Measurements from ENCODE around the gene ARNT2.
"Not testable (repeated sequence)": the region's sequence is repeated elsewhere in the genome, so short reads cannot be mapped to it uniquely, and the experiment has no call there.

The ARNT2 gene

GRCh38 chr15:80507638-80508316 is 103.6 kb downstream of the ARNT2 start:
- ATAC-seq (replicated peaks; ENCODE audit: extremely low read depth, poor library complexity, severe bottlenecking) (no peak), DNase-seq (ENCODE audit: low spot score in 2 of 2) (no peak)
- no peak overlapping the region for H3K4me3 Mint-ChIP-seq
- no peak overlapping the region for H3K27ac Mint-ChIP-seq (ENCODE audit: low read depth)
- no peaks in the 10 kb centered on the region for H3K4me1 Mint-ChIP-seq
- peaks cover 16% of the 10 kb centered on the region for H3K27me3 Mint-ChIP-seq
- no peaks in the 10 kb centered on the region for H3K9me3 Mint-ChIP-seq
- no peaks in the 10 kb centered on the region for H3K36me3 Mint-ChIP-seq (ENCODE audit: insufficient read depth)

DNA sequence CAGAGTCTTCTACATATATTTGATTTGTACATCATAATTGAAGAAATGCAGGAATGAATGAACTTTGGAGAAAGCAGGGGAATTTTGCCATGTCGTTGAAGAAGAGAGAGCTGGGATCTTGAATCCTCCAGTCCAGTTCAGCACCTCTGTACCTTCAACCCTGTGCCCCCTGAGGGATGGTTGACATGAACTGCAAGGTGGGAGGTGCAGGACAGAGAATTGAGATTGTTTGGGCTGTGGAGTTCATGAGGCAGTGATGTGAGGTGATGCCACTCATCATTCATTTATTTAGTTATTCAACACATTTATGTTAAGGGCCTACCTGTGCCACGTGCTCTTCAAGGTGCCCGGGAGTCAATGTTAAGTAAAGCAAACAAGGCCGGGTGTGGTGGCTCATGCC is 104.6 kb downstream of the ARNT2 start:
- DNase-seq (ENCODE audit: low spot score in 2 of 2) (no peak), ATAC-seq (replicated peaks; ENCODE audit: extremely low read depth, poor library complexity, severe bottlenecking) (no peak)
- H3K4me3 Mint-ChIP-seq: no peak overlapping the region
- H3K27me3 Mint-ChIP-seq: peaks cover 13% of the 10 kb centered on the region
- H3K36me3 Mint-ChIP-seq (ENCODE audit: insufficient read depth): no peaks in the 10 kb centered on the region
- no peaks in the 10 kb centered on the region for H3K9me3 Mint-ChIP-seq
- H3K4me1 Mint-ChIP-seq: no peaks in the 10 kb centered on the region
- no peak overlapping the region for H3K27ac Mint-ChIP-seq (ENCODE audit: low read depth)

- Mint-ChIP-seq H3K27me3 (peaks cover 13% of the 10 kb centered on the region), H3K36me3 (ENCODE audit: insufficient read depth) (no peaks in the 10 kb centered on the region), H3K27ac (ENCODE audit: low read depth) (no peak overlapping the region), H3K9me3 (no peaks in the 10 kb centered on the region), H3K4me3 (no peak overlapping the region), H3K4me1 (no peaks in the 10 kb centered on the region)
- no peak for DNase-seq (ENCODE audit: low spot score in 2 of 2)
- no peak for ATAC-seq (replicated peaks; ENCODE audit: extremely low read depth, poor library complexity, severe bottlenecking)
Observed at GRCh38 chr15:80509800-80510199, 105.6 kb downstream of the ARNT2 start.

GRCh38 chr15:80510985-80511384 is 106.8 kb downstream of the ARNT2 start:
- peaks cover 13% of the 10 kb centered on the region for H3K27me3 Mint-ChIP-seq
- ATAC-seq (replicated peaks; ENCODE audit: extremely low read depth, poor library complexity, severe bottlenecking); DNase-seq (ENCODE audit: low spot score in 2 of 2); H3K4me1 Mint-ChIP-seq; H3K27ac Mint-ChIP-seq (ENCODE audit: low read depth); H3K4me3 Mint-ChIP-seq; H3K9me3 Mint-ChIP-seq; H3K36me3 Mint-ChIP-seq (ENCODE audit: insufficient read depth): not testable (repeated sequence)

DNA sequence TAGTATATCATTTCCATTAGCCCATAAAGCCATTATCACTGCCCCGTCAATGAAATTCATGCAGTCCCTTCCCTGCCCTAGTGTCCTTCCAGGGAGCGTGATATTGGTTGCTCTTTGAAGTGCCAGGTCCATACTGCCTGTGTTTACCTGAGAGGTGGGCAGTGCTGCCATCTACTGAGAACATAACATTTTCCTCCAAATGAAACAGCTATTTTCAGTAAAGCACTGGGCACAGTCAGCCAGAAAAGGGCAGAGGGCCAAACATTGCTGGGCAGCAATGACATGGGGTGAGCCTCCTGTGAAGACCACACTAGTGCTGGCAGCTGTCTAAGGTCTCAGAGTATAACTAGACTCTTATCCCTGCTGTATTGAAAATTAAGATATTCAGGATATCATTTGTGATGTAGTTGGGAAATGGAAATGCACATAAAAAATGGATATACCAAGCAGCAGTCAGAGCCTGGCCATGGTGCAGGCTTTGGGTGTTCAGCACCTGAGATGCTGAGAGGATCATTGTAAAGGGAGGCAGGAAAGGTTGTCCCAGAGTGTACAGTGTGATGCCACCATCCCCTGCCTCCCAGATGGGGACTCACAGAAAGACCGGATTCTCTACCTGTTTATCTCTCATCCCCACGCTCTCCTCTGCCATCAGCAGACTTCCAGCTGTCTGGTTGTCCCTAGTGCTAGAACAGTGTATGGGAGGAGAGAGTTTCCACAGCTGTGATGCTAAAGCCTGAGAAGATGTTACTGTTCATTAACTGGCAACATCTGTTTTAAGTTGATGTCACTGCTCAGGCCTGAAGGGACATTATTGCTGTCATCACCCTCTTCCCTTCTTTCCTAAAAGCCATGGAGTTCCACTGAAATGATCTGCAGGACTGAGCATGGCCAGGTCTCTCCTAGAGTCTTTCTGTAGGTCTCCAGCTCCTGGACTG is 108.8 kb downstream of the ARNT2 start:
- no peak for ATAC-seq (replicated peaks; ENCODE audit: extremely low read depth, poor library complexity, severe bottlenecking)
- no peaks in the 10 kb centered on the region for H3K36me3 Mint-ChIP-seq (ENCODE audit: insufficient read depth)
- H3K4me1 Mint-ChIP-seq: no peaks in the 10 kb centered on the region
- H3K4me3 Mint-ChIP-seq: no peak overlapping the region
- no peak for DNase-seq (ENCODE audit: low spot score in 2 of 2)
- H3K27ac Mint-ChIP-seq (ENCODE audit: low read depth): no peak overlapping the region
- H3K9me3 Mint-ChIP-seq: peaks cover 6% of the 10 kb centered on the region
- peaks cover 13% of the 10 kb centered on the region for H3K27me3 Mint-ChIP-seq

GRCh38 chr15:80514071-80514780 is 110.0 kb downstream of the ARNT2 start:
- H3K9me3 Mint-ChIP-seq: peaks cover 6% of the 10 kb centered on the region
- H3K4me3 Mint-ChIP-seq: no peak overlapping the region
- DNase-seq (ENCODE audit: low spot score in 2 of 2): no peak
- peaks cover 12% of the 10 kb centered on the region for H3K27me3 Mint-ChIP-seq
- H3K36me3 Mint-ChIP-seq (ENCODE audit: insufficient read depth): no peaks in the 10 kb centered on the region
- no peak overlapping the region for H3K27ac Mint-ChIP-seq (ENCODE audit: low read depth)
- H3K4me1 Mint-ChIP-seq: no peaks in the 10 kb centered on the region
- ATAC-seq (replicated peaks; ENCODE audit: extremely low read depth, poor library complexity, severe bottlenecking): no peak

DNA sequence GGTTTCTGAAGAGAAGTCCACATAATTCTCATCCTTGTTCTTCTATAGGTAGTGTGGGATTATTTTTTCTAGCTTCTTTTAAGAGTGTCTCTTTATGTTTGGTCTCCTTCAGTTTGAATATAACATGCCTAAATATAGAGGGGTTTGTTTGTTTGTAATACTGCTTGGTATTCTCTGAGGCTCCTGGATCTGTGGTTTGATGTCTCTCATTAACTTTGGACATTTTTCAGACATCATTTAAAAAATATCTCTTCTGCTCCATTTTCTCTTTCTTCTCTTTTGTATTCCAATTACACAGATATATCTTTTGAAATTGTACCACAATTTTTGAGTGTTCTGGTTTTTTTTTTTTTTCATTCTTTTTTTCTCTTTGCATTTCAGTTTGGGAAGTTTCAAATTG is 113.1 kb downstream of the ARNT2 start:
- Mint-ChIP-seq H3K27ac (ENCODE audit: low read depth) (no peak overlapping the region), H3K4me3 (no peak overlapping the region), H3K9me3 (peaks cover 6% of the 10 kb centered on the region), H3K4me1 (no peaks in the 10 kb centered on the region), H3K27me3 (no peaks in the 10 kb centered on the region), H3K36me3 (ENCODE audit: insufficient read depth) (no peaks in the 10 kb centered on the region)
- ATAC-seq (replicated peaks; ENCODE audit: extremely low read depth, poor library complexity, severe bottlenecking) (no peak), DNase-seq (ENCODE audit: low spot score in 2 of 2) (no peak)

DNA sequence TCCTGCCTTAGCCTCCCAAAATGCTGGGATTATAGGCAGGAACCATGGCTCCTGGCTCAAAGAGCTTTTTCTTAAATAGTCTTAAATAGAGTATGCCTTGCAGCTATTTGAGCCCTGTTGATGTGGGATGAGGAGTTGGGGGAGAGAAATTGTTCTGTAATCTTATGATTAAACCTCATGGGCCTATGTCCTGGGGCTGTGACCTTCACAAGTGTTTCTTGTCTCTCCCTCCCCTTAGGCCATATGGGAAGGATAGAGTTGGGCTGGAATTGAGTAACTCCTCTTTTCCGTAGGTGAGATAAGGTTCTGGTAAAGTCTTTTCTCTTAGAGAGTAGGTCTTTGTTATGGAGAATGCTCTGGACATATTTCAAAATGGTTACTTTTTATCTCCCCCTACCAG is 114.3 kb downstream of the ARNT2 start:
- ATAC-seq (replicated peaks; ENCODE audit: extremely low read depth, poor library complexity, severe bottlenecking) (no peak), DNase-seq (ENCODE audit: low spot score in 2 of 2) (no peak)
- Mint-ChIP-seq H3K4me1 (no peaks in the 10 kb centered on the region), H3K27ac (ENCODE audit: low read depth) (no peak overlapping the region), H3K9me3 (peaks cover 6% of the 10 kb centered on the region), H3K27me3 (peaks cover 10% of the 10 kb centered on the region), H3K36me3 (ENCODE audit: insufficient read depth) (no peaks in the 10 kb centered on the region), H3K4me3 (no peak overlapping the region)

DNA sequence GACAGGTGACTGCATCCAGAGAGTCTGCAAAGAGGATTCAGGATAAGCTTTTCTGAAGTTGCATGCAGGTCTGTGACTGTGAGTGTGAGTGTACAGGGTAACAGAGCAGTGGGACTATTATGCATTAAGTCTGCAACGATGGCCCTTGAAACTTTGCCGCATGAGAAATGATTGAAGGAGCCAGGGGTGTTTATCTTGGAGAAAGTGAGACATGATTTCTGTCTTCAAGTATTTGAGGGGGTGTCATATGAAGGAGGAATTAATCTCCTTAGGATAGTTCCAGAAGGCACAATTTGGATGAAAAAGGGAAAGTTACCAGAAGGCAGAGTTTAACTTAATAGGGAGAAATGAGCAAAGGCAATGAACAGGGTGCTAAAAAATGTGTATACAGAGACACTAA is 119.6 kb downstream of the ARNT2 start:
- Mint-ChIP-seq H3K4me1 (no peaks in the 10 kb centered on the region), H3K27me3 (peaks cover 39% of the 10 kb centered on the region), H3K36me3 (ENCODE audit: insufficient read depth) (no peaks in the 10 kb centered on the region), H3K9me3 (no peaks in the 10 kb centered on the region), H3K27ac (ENCODE audit: low read depth) (no peak overlapping the region), H3K4me3 (no peak overlapping the region)
- DNase-seq (ENCODE audit: low spot score in 2 of 2): no peak
- no peak for ATAC-seq (replicated peaks; ENCODE audit: extremely low read depth, poor library complexity, severe bottlenecking)

DNA sequence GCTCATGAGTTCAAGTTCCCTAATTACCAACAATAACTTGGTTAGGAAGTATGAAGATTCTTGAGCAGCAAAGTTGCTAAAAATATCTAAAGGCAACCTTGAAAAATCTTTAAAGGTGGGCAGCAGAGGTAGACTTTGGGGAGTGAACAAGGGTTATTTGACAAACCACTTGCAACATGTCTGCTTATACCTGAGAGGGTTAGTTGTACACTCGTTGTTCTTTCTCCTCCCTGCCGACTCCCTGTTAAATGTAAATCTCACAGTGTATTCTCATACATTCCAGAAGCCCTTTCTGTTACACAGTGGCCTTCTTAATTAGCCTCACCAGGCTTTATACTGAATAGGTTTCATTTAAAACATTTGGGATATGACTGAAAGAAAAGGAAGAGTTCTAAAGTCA is 121.7 kb downstream of the ARNT2 start:
- ATAC-seq (replicated peaks; ENCODE audit: extremely low read depth, poor library complexity, severe bottlenecking) (no peak), DNase-seq (ENCODE audit: low spot score in 2 of 2) (no peak)
- H3K4me1 Mint-ChIP-seq: no peaks in the 10 kb centered on the region
- peaks cover 60% of the 10 kb centered on the region for H3K27me3 Mint-ChIP-seq
- no peak overlapping the region for H3K4me3 Mint-ChIP-seq
- H3K9me3 Mint-ChIP-seq: no peaks in the 10 kb centered on the region
- H3K36me3 Mint-ChIP-seq (ENCODE audit: insufficient read depth): no peaks in the 10 kb centered on the region
- H3K27ac Mint-ChIP-seq (ENCODE audit: low read depth): no peak overlapping the region

DNA sequence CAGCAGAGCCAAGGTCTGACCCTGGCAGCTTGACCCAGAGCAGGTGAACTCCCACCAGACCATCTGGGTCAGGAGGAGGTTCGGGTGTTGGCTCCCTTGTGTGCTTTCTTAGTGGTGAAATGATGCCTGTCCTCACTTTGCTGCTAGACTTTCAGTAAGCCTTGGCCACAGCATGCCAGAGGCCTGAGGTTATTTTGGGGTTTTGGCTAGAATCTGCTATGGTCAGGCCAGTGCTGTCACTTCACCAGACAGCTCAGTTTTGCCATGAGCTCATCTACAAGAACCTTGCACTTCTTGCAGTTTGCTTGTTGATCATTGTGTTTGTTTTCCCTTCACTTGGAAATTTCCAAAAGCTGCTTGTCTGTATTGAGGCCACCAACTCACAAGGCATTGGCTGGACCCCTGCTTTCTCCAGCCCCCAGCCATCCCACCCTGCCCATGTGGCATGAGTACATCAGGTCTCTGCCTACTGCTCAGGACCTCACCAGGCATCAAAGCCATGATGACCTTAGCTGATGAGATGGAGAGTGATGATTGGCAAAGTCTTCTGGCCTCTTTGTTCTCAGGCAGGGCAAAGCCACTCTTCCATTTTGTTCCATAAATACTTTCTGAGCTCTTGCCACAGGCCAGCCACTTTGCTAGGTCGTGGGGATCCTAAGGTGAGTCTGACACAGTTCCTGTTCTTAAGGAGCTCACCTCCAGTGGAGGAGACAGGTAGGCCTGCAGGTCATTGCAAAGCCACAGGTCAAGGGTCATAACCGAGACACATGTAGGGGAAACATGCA is 122.6 kb downstream of the ARNT2 start:
- Mint-ChIP-seq H3K27me3 (peaks cover 68% of the 10 kb centered on the region), H3K4me1 (no peaks in the 10 kb centered on the region), H3K36me3 (ENCODE audit: insufficient read depth) (no peaks in the 10 kb centered on the region), H3K9me3 (no peaks in the 10 kb centered on the region), H3K27ac (ENCODE audit: low read depth) (no peak overlapping the region), H3K4me3 (no peak overlapping the region)
- ATAC-seq (replicated peaks; ENCODE audit: extremely low read depth, poor library complexity, severe bottlenecking) (no peak), DNase-seq (ENCODE audit: low spot score in 2 of 2) (no peak)

GRCh38 chr15:80527406-80527805 is 123.2 kb downstream of the ARNT2 start:
- ATAC-seq (replicated peaks; ENCODE audit: extremely low read depth, poor library complexity, severe bottlenecking): no peak
- Mint-ChIP-seq H3K36me3 (ENCODE audit: insufficient read depth) (no peaks in the 10 kb centered on the region), H3K9me3 (no peaks in the 10 kb centered on the region), H3K4me3 (no peak overlapping the region), H3K27ac (ENCODE audit: low read depth) (no peak overlapping the region), H3K4me1 (no peaks in the 10 kb centered on the region), H3K27me3 (peaks cover 75% of the 10 kb centered on the region)
- DNase-seq (ENCODE audit: low spot score in 2 of 2): no peak
